NCI-H1417 treated with DMSO at 0.1 percent for 48 hours (cell line): Measurements from ENCODE around the gene CNKSR1.
"Not testable (repeated sequence)": the region's sequence is repeated elsewhere in the genome, so short reads cannot be mapped to it uniquely, and the experiment has no call there.

Experiments
- DNase-seq: peaks from one replicate; lab custom pipeline; 2025; lab: John Stamatoyannopoulos, UW

Gene CNKSR1

DNA sequence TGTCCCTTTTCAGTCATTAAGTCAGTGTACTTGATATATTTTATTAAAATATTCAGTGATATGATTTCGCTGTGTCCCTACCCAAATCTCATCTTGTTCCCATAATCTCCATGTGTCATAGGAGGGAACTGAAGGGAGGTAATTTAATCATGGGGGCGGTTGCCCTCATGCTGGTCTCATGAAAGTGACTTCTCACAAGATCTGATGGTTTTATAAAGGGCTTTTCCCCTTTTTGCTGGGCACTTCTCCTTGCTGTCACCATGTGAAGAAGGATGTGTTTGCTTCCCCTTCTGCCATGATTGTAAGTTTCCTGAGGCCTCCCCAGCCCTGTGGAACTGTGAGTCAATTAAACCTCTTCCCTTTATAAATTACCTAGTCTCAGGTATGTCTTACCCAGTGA is 53.4 kb downstream of the CNKSR1 start:
- not testable (repeated sequence) for DNase-seq

DNA sequence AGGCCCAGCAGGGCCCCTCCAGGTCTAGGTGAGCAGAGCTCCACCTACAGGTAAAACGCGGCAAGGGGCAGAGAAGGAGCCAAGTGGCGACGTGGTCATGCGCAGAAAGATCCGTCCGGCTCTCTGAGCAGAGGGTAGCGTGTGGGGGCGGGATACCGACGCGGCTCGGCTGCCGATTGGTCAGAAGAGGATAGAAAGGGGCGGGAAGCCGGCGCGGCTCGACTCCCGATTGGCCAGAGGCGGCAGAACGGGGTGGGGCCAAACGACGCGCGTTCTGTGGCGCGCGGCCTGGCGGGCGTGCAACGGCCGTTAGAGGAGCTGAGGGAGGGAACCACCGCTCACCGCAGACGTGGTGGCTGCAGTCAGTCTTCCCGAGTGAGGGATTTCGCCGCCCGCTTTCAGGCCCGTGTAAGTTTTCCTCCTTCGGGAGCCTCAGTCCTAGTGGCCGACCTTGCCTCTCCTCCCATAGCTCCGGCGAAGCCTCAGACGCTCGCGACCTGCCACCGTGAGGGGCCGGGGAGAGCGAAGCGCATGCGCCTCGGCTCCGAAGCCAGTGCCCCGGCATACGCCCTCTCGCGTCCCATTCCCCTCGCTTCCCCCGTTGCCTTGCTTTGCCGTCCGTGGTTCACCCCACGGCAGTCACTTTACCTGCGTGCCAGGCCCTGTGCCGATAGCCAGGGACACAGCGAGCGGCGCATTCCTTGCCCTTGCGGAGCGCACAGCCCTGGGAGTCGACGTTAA is 56.8 kb downstream of the CNKSR1 start, which contains the start of gene CEP85:
Gene CEP85, plus strand, starts transcription at position 298 of the 741 bp plus-strand sequence. CDS start 5,584 bp downstream, outside the sequence.
- DNase-seq = peak; percentile 92

DNA sequence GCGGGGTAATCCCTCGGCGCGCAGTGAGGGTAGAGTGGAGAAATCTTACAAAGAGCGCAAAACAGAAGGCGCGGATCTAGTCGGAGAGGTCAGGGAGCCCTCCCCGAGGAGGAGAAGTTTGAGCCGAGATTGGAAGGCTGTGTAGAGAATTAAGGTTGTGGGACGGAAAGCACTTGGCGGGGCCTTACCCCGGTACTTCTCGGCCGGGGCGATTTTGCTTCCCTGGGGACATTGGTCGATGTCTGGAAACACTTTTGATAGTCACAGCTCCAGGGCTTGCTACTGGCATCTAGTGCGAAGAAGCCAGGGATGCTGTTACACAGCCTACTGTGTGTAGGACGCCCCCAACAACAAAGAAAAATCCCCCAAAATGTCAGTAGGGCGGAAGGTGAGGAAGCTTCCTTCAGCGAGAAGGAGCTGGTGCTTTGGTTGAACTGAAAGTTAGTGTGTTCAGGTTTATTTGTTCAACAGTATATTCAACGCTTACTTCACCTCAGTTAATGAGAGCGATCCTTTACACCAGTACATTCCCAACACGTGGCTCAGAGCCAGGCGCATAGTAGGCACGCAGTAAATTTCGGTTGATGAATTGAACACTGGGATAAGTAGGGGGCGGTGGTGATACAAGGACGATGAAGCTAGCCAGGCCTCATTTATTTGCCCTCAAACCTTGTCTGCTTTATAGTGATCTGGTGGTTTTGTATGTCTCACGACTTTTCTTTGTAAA is 57.5 kb downstream of the CNKSR1 start:
- no peak for DNase-seq

DNA sequence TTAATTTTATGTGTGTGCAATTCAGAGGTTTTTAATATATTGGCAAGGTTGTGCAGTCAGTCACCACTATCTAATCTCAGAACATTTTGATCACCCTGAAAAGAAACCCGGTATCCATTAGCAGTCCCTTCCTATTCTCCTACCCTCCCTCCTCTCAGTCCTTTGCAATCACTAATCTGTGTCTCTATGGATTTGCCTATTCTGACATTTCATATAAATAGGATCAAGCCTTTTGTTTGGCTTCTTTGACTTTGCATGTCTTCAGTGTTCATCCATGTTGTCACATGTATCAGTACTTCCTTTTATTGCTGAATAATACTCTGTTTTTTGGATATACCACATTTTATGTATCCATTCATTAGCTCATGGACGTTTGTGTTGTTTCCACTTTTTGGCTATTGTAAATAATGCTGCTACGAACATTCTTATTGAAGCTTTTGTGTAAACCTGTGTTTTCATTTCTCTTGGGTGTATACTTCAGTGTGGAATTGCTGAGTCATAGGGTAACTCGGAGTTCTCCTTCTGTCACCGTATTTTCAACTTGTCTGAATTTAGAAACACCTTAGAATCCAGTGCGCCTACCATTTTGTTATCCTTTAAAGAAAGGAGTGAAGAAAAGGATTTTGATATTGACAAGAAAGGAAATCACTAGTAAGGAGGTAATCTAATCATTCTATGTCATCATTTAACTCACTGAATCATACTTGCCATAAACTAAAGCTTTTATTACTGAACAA is 60.1 kb downstream of the CNKSR1 start:
- DNase-seq = no peak
